HEK293 (cell line): ENCODE results near the gene ZBTB44.

ENCODE experiments used
- CTCF ChIA-PET: fragments of 350-600 bp; formaldehyde crosslinking; extraction: SDS; loops from one replicate; lab custom pipeline; 2021; ENCODE audit warnings: antibody characterized with exemption; lab: Yijun Ruan, JAX
- POLR2A ChIA-PET: fragments of 300-600 bp; formaldehyde crosslinking; extraction: SDS; loops from one replicate; lab custom pipeline; 2020; ENCODE audit warnings: antibody characterized with exemption, inconsistent platforms; lab: Yijun Ruan, JAX
- H3K27ac ChIP-seq: fragments of 200-500 bp; sonication (Bioruptor generic); 2 replicates; pipeline ENCODE4 v1.5.1; 2014; ENCODE audit warnings: low read depth, low read length, control low read depth, inconsistent platforms; ENCODE audit errors: extremely low read depth
- H3K36me3 ChIP-seq, 2 experiments: fragments of 200-500 bp in 1 of 2; sonication (Bioruptor generic) in 1 of 2; 1 replicate in 1 of 2; 2 replicates in 1 of 2; pipeline ENCODE4 v1.5.1; 2014 to 2017; ENCODE audit warnings: inconsistent platforms in 2 of 2, low read length in 2 of 2; ENCODE audit not compliant: control insufficient read depth in 2 of 2, insufficient read depth in 1 of 2
- H3K4me1 ChIP-seq: fragments of 200-500 bp; sonication (Bioruptor generic); 2 replicates; pipeline ENCODE4 v1.5.1; 2014; ENCODE audit warnings: mild to moderate bottlenecking, low read length, inconsistent platforms; ENCODE audit not compliant: control insufficient read depth, insufficient read depth
- H3K4me3 ChIP-seq: 2 replicates; pipeline ENCODE4 v1.5.1; 2011; ENCODE audit warnings: low read depth, mild to moderate bottlenecking, control low read depth, low read length, moderate library complexity
- H3K9me3 ChIP-seq: fragments of 200-500 bp; sonication (Bioruptor generic); 2 replicates; pipeline ENCODE4 v1.5.1; 2014; ENCODE audit warnings: low read depth, low read length, inconsistent platforms; ENCODE audit not compliant: control insufficient read depth, insufficient read depth
- KLF7 ChIP-seq: fragments of 450-650 bp; formaldehyde crosslinking; IDR thresholded peaks from 2 replicates; pipeline ENCODE4 v1.5.1; 2016; ENCODE audit warnings: missing biosample characterization, missing genetic modification characterization, borderline replicate concordance
- KLF8 ChIP-seq: fragments of 450-650 bp; formaldehyde crosslinking; IDR thresholded peaks from 2 replicates; pipeline ENCODE4 v1.5.1; 2016; ENCODE audit warnings: missing biosample characterization, missing genetic modification characterization
- YY2 ChIP-seq: fragments of 450-650 bp; formaldehyde crosslinking; IDR thresholded peaks from 2 replicates; pipeline ENCODE4 v1.5.1; 2016; ENCODE audit warnings: missing biosample characterization, missing genetic modification characterization
- ZNF184 ChIP-seq: fragments of 450-650 bp; IDR thresholded peaks from 2 replicates; pipeline ENCODE4 v1.5.1; 2018; ENCODE audit warnings: missing biosample characterization, mild to moderate bottlenecking, missing genetic modification characterization
- ZNF214 ChIP-seq: fragments of 450-650 bp; formaldehyde crosslinking; IDR thresholded peaks from 2 replicates; pipeline ENCODE4 v1.5.1; 2017; ENCODE audit warnings: missing biosample characterization, mild to moderate bottlenecking, missing genetic modification characterization, borderline replicate concordance
- ZNF266 ChIP-seq: fragments of 450-650 bp; formaldehyde crosslinking; IDR thresholded peaks from 2 replicates; pipeline ENCODE4 v1.5.1; 2016; ENCODE audit warnings: missing biosample characterization, missing genetic modification characterization, low read depth
- ZNF341 ChIP-seq: fragments of 450-650 bp; formaldehyde crosslinking; IDR thresholded peaks from 2 replicates; pipeline ENCODE4; 2016; ENCODE audit warnings: low read depth, missing biosample characterization, missing genetic modification characterization
- ZNF37A ChIP-seq: fragments of 450-650 bp; IDR thresholded peaks from 2 replicates; pipeline ENCODE4 v1.5.1; 2018; ENCODE audit warnings: missing biosample characterization, missing genetic modification characterization
- ZNF391 ChIP-seq: fragments of 450-650 bp; formaldehyde crosslinking; IDR thresholded peaks from 2 replicates; pipeline ENCODE4 v1.5.1; 2016; ENCODE audit warnings: low read depth, missing biosample characterization, missing genetic modification characterization, borderline replicate concordance
- ZNF426 ChIP-seq: fragments of 450-650 bp; formaldehyde crosslinking; IDR thresholded peaks from 2 replicates; pipeline ENCODE4 v1.5.1; 2017; ENCODE audit warnings: missing biosample characterization, missing genetic modification characterization, mild to moderate bottlenecking, inconsistent platforms, moderate library complexity
- ZNF514 ChIP-seq: fragments of 450-650 bp; formaldehyde crosslinking; IDR thresholded peaks from 2 replicates; pipeline ENCODE4 v1.5.1; 2016; ENCODE audit warnings: missing biosample characterization, missing genetic modification characterization
- ZNF610 ChIP-seq: fragments of 450-650 bp; formaldehyde crosslinking; IDR thresholded peaks from 2 replicates; pipeline ENCODE4 v1.5.1; 2016; ENCODE audit warnings: missing biosample characterization, missing genetic modification characterization, borderline replicate concordance
- ZNF670 ChIP-seq: fragments of 450-650 bp; formaldehyde crosslinking; IDR thresholded peaks from 2 replicates; pipeline ENCODE4 v1.5.1; 2016; ENCODE audit warnings: missing biosample characterization, missing genetic modification characterization, low read depth
- ZNF701 ChIP-seq: fragments of 450-650 bp; formaldehyde crosslinking; IDR thresholded peaks from 2 replicates; pipeline ENCODE4 v1.5.1; 2016; ENCODE audit warnings: missing biosample characterization, missing genetic modification characterization
- ZNF837 ChIP-seq: fragments of 450-650 bp; formaldehyde crosslinking; IDR thresholded peaks from 2 replicates; pipeline ENCODE4 v1.5.1; 2016; ENCODE audit warnings: missing biosample characterization, missing genetic modification characterization
- TF ChIP-seq, protein P1 (sequence below): fragments of 450-650 bp; formaldehyde crosslinking; IDR thresholded peaks from 2 replicates; pipeline ENCODE4 v1.5.1; 2016; ENCODE audit warnings: missing biosample characterization, missing genetic modification characterization
- TF ChIP-seq, protein P2 (sequence below): fragments of 450-650 bp; formaldehyde crosslinking; IDR thresholded peaks from 2 replicates; pipeline ENCODE4 v1.5.1; 2016; ENCODE audit warnings: missing biosample characterization, missing genetic modification characterization
- TF ChIP-seq, protein P3 (sequence below): fragments of 450-650 bp; formaldehyde crosslinking; conservative IDR thresholded peaks from 2 replicates; pipeline ENCODE4 v1.5.1; 2016; ENCODE audit warnings: low read depth, missing biosample characterization, missing genetic modification characterization
- TF ChIP-seq, protein P4 (sequence below): fragments of 450-650 bp; formaldehyde crosslinking; IDR thresholded peaks from 2 replicates; pipeline ENCODE4 v1.5.1; 2017; ENCODE audit warnings: missing biosample characterization, missing genetic modification characterization

The ZBTB44 gene

DNA sequence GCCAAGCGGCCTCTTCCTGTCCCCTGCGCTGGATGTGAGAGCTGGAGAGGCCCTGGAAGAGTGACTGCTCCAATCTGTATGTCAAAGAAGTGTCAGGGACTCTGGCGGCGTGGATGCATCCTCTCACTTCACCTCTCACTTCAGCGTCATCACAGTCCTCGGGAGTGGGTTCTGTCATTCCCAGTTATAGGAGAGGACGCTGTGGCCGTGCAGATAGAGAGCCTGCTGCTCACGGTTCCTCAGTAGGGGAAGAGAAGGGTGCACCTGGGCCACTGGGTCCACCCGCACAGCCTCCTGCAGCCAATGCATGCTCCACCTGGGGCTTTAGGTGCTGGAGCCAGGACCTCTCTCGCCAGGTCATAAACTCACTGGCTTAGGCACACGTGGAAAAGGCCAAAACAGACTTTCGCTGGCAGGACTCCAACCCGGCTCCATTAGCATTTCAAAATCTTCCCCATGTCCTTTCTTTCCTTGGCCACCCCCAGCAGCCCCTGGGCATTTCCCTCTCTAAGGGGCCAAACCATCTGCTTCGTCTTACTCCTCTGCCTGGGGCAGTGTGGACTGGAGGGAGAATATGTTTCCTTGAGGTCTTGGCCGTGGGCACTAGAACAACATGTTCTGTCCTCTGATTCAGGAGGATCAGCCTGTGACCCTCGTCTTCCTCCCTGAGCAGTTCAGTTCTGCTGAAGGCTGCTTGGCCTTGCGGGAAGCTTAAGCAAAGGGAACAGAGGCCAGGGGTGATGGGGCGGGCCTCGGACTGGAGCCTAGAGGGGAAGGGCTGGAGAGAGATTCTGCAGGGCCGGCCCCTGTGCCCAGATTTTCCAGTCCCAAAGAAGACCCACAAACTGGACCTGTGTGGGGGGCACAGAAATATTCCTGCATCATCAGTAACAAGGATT is 97.3 kb downstream of the ZBTB44 start:
- no peak overlapping the region for H3K27ac ChIP-seq
- H3K9me3 ChIP-seq: no peaks in the 10 kb centered on the region
- H3K4me1 ChIP-seq: no peaks in the 10 kb centered on the region
- no peak overlapping the region for H3K4me3 ChIP-seq
- POLR2A ChIA-PET: no interaction called here
- TF ChIP-seq ZNF341 (no peak), ZNF184 (tag by site-specific recombination) (no peak), ZNF514 (tag by site-specific recombination) (no peak), KLF7 (tag by site-specific recombination) (no peak), ZNF391 (tag by site-specific recombination) (no peak), YY2 (tag by site-specific recombination) (no peak), ZNF37A (tag by site-specific recombination) (no peak), ZNF670 (no peak), ZNF266 (tag by site-specific recombination) (no peak), ZNF837 (tag by site-specific recombination) (no peak), ZNF214 (tag by site-specific recombination) (no peak), ZNF426 (tag by site-specific recombination) (no peak), KLF8 (no peak), ZNF610 (tag by site-specific recombination) (no peak), ZNF701 (no peak)
- TF ChIP-seq, protein P1, sequence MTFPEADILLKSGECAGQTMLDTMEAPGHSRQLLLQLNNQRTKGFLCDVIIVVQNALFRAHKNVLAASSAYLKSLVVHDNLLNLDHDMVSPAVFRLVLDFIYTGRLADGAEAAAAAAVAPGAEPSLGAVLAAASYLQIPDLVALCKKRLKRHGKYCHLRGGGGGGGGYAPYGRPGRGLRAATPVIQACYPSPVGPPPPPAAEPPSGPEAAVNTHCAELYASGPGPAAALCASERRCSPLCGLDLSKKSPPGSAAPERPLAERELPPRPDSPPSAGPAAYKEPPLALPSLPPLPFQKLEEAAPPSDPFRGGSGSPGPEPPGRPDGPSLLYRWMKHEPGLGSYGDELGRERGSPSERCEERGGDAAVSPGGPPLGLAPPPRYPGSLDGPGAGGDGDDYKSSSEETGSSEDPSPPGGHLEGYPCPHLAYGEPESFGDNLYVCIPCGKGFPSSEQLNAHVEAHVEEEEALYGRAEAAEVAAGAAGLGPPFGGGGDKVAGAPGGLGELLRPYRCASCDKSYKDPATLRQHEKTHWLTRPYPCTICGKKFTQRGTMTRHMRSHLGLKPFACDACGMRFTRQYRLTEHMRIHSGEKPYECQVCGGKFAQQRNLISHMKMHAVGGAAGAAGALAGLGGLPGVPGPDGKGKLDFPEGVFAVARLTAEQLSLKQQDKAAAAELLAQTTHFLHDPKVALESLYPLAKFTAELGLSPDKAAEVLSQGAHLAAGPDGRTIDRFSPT (tag by site-specific recombination): no peak
- TF ChIP-seq, protein P2, sequence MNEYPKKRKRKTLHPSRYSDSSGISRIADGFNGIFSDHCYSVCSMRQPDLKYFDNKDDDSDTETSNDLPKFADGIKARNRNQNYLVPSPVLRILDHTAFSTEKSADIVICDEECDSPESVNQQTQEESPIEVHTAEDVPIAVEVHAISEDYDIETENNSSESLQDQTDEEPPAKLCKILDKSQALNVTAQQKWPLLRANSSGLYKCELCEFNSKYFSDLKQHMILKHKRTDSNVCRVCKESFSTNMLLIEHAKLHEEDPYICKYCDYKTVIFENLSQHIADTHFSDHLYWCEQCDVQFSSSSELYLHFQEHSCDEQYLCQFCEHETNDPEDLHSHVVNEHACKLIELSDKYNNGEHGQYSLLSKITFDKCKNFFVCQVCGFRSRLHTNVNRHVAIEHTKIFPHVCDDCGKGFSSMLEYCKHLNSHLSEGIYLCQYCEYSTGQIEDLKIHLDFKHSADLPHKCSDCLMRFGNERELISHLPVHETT (tag by site-specific recombination): no peak
- TF ChIP-seq, protein P3, sequence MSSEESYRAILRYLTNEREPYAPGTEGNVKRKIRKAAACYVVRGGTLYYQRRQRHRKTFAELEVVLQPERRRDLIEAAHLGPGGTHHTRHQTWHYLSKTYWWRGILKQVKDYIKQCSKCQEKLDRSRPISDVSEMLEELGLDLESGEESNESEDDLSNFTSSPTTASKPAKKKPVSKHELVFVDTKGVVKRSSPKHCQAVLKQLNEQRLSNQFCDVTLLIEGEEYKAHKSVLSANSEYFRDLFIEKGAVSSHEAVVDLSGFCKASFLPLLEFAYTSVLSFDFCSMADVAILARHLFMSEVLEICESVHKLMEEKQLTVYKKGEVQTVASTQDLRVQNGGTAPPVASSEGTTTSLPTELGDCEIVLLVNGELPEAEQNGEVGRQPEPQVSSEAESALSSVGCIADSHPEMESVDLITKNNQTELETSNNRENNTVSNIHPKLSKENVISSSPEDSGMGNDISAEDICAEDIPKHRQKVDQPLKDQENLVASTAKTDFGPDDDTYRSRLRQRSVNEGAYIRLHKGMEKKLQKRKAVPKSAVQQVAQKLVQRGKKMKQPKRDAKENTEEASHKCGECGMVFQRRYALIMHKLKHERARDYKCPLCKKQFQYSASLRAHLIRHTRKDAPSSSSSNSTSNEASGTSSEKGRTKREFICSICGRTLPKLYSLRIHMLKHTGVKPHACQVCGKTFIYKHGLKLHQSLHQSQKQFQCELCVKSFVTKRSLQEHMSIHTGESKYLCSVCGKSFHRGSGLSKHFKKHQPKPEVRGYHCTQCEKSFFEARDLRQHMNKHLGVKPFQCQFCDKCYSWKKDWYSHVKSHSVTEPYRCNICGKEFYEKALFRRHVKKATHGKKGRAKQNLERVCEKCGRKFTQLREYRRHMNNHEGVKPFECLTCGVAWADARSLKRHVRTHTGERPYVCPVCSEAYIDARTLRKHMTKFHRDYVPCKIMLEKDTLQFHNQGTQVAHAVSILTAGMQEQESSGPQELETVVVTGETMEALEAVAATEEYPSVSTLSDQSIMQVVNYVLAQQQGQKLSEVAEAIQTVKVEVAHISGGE (tag by site-specific recombination): no peak
- TF ChIP-seq, protein P4, sequence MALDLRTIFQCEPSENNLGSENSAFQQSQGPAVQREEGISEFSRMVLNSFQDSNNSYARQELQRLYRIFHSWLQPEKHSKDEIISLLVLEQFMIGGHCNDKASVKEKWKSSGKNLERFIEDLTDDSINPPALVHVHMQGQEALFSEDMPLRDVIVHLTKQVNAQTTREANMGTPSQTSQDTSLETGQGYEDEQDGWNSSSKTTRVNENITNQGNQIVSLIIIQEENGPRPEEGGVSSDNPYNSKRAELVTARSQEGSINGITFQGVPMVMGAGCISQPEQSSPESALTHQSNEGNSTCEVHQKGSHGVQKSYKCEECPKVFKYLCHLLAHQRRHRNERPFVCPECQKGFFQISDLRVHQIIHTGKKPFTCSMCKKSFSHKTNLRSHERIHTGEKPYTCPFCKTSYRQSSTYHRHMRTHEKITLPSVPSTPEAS: no peak
- CTCF ChIA-PET: interaction anchor here (0.7 to 1.3 kb wide), 2 partner anchors 222 to 611 kb away, joined by 3 read pairs; no protein-coding TSS in a partner anchor
- no peaks in the 10 kb centered on the region for H3K36me3 ChIP-seq
